Gastrocnemius medialis (tissue), 4 donors: ENCODE data around the gene AFAP1. TPM values are rescaled to one million over a fixed set of nuclear protein-coding genes. Genes with fewer than 3 reads are reported as not detected.

Source experiments
- ATAC-seq, 2 donors: fragments of 150-250 bp; one replicate each; pipeline ENCODE4 v1.9.1; 2016
- DNase-seq, 2 donors: peaks; one replicate each; pipeline ENCODE4 v3.0.0-alpha.2; 2019
- H3K27ac ChIP-seq, 4 donors: fragments of 200-600 bp; sonication (generic); 1 replicate in 1 of 4; 2 replicates in 3 of 4; pipeline ENCODE4 v1.5.1; 2016 to 2018; ENCODE audit warnings: mild to moderate bottlenecking in 2 of 4, moderate library complexity in 1 of 4
- H3K27me3 ChIP-seq, 3 donors: fragments of 200-600 bp; sonication (generic) in 2 of 3; 1 replicate in 1 of 3; 2 replicates in 2 of 3; pipeline versions ENCODE4 v1.5.1 to v1.6.0; 2016 to 2019; ENCODE audit warnings: mild to moderate bottlenecking in 1 of 3, moderate library complexity in 1 of 3
- H3K36me3 ChIP-seq, 2 donors: fragments of 200-600 bp; sonication (generic) in 1 of 2; one replicate each; pipeline ENCODE4 v1.5.1; 2017 to 2018
- H3K4me1 ChIP-seq, 2 donors: fragments of 200-600 bp; sonication (generic) in 1 of 2; one replicate each; pipeline ENCODE4 v1.5.1; 2016 to 2017; ENCODE audit warnings: mild to moderate bottlenecking in 2 of 2
- H3K4me3 ChIP-seq, 4 donors: fragments of 200-600 bp; sonication (generic) in 3 of 4; 1 replicate in 1 of 4; 2 replicates in 3 of 4; pipeline ENCODE4 v1.5.1; 2016 to 2019; ENCODE audit warnings: mild to moderate bottlenecking in 2 of 4
- H3K9me3 ChIP-seq, 3 donors: fragments of 200-600 bp; sonication (generic) in 2 of 3; 1 replicate in 1 of 3; 2 replicates in 2 of 3; pipeline ENCODE4 v1.5.1; 2016 to 2019
- CTCF ChIP-seq, 5 experiments: fragments of 450-650 bp in 3 of 5; fragments of 200-600 bp in 2 of 5; sonication (generic) in 2 of 5; IDR thresholded peaks in 4 of 5; conservative IDR thresholded peaks in 1 of 5; 1 replicate in 4 of 5; 2 replicates in 1 of 5; pipeline ENCODE4 v1.5.1; 2016 to 2019; ENCODE audit warnings: antibody characterized with exemption in 5 of 5, mild to moderate bottlenecking in 3 of 5, moderate library complexity in 3 of 5
- POLR2A ChIP-seq, 2 donors: fragments of 450-650 bp; IDR thresholded peaks; one replicate each; pipeline ENCODE4 v1.6.1; 2017; ENCODE audit warnings: antibody characterized with exemption in 2 of 2, mild to moderate bottlenecking in 2 of 2, moderate library complexity in 2 of 2
- in situ Hi-C, 4 donors: fragments of 200-750 bp; cut with MboI; loops; one replicate each; pipeline versions ENCODE4 v1.15.0 to v1.8.0; 2017; ENCODE audit warnings: low sequenced_read_pairs in 4 of 4
- intact Hi-C: fragments of 100-400 bp; cut with DNase I; formaldehyde crosslinking; loops from one replicate; pipeline ENCODE4 v1.15.1; 2023; ENCODE audit warnings: low total_unique reads
- total RNA-seq, 4 donors: library from RNA; depleted of rRNA; stranded (reverse); fragments of >200 nt; gene quantifications; one replicate each; pipeline versions ENCODE4 v1.1.0 to v1.2.3, GENCODE V29; 2016

AFAP1 gene
- total RNA-seq, 4 donors from 2014 or later: 1.5 to 8.6 (median 3.5) TPM

GRCh38 chr4:7767526-7767925 lies 172.1 kb downstream of the AFAP1 start:
- no peaks in the 10 kb centered on the region for H3K4me1 ChIP-seq

GRCh38 chr4:7766661-7767345 lies 172.9 kb downstream of the AFAP1 start:
- H3K9me3 ChIP-seq: no peaks in the 10 kb centered on the region
- H3K36me3 ChIP-seq: no peaks in the 10 kb centered on the region
- no peaks in the 10 kb centered on the region for H3K27me3 ChIP-seq
- no peaks in the 10 kb centered on the region for H3K4me1 ChIP-seq
- no peak overlapping the region for H3K4me3 ChIP-seq
- intact Hi-C loops: no loop called here
- in situ Hi-C loops: no loop called here
- TF ChIP-seq CTCF (IDR thresholded peaks at IDR 0.05 in 4 of 5, conservative IDR thresholded peaks at IDR 0.05 in 1 of 5) (no peak), POLR2A (IDR thresholded peaks at IDR 0.05) (no peak)
- ATAC-seq (no peak), DNase-seq (no peak)
- no peak overlapping the region for H3K27ac ChIP-seq

More at GRCh38 chr4:7767526-7767925, 172.1 kb downstream of the AFAP1 start:
- intact Hi-C loops: no loop called here
- in situ Hi-C loops: no loop called here
- no peak for DNase-seq
- H3K27me3 ChIP-seq: no peaks in the 10 kb centered on the region
- TF ChIP-seq CTCF (IDR thresholded peaks at IDR 0.05 in 4 of 5, conservative IDR thresholded peaks at IDR 0.05 in 1 of 5): no peak
- no peak for TF ChIP-seq POLR2A (IDR thresholded peaks at IDR 0.05)
- H3K27ac ChIP-seq: no peak overlapping the region
- H3K4me3 ChIP-seq: no peak overlapping the region
- no peaks in the 10 kb centered on the region for H3K9me3 ChIP-seq
- no peak for ATAC-seq
- H3K36me3 ChIP-seq: no peaks in the 10 kb centered on the region

- Histone ChIP-seq H3K9me3 (no peaks in the 10 kb centered on the region), H3K36me3 (no peaks in the 10 kb centered on the region), H3K4me1 (no peaks in the 10 kb centered on the region), H3K4me3 (no peak overlapping the region), H3K27ac (no peak overlapping the region), H3K27me3 (no peaks in the 10 kb centered on the region)
- no peak for TF ChIP-seq POLR2A (IDR thresholded peaks at IDR 0.05)
- no peak for TF ChIP-seq CTCF (IDR thresholded peaks at IDR 0.05 in 4 of 5, conservative IDR thresholded peaks at IDR 0.05 in 1 of 5)
- in situ Hi-C loops: no loop called here
- ATAC-seq: no peak
- DNase-seq: no peak
- intact Hi-C loops: no loop called here
Measured at GRCh38 chr4:7766086-7766485, 173.6 kb downstream of the AFAP1 start.

- H3K27me3 ChIP-seq: no peaks in the 10 kb centered on the region
- in situ Hi-C loops (no loop called here), intact Hi-C loops (no loop called here)
- H3K4me1 ChIP-seq: no peaks in the 10 kb centered on the region
- no peak overlapping the region for H3K27ac ChIP-seq
- TF ChIP-seq CTCF (IDR thresholded peaks at IDR 0.05 in 4 of 5, conservative IDR thresholded peaks at IDR 0.05 in 1 of 5) (no peak), POLR2A (IDR thresholded peaks at IDR 0.05) (no peak)
- no peak for ATAC-seq
- DNase-seq: no peak
- H3K36me3 ChIP-seq: no peaks in the 10 kb centered on the region
- H3K9me3 ChIP-seq: no peaks in the 10 kb centered on the region
- no peak overlapping the region for H3K4me3 ChIP-seq
Measured at GRCh38 chr4:7765666-7766065, 174.0 kb downstream of the AFAP1 start.

GRCh38 chr4:7764466-7764865 lies 175.2 kb downstream of the AFAP1 start:
- no peaks in the 10 kb centered on the region for H3K36me3 ChIP-seq

More at GRCh38 chr4:7764466-7764865, 175.2 kb downstream of the AFAP1 start:
- no peak overlapping the region for H3K27ac ChIP-seq
- no peak for TF ChIP-seq POLR2A (IDR thresholded peaks at IDR 0.05)
- TF ChIP-seq CTCF (IDR thresholded peaks at IDR 0.05 in 4 of 5, conservative IDR thresholded peaks at IDR 0.05 in 1 of 5): no peak
- no peaks in the 10 kb centered on the region for H3K27me3 ChIP-seq
- in situ Hi-C loops: no loop called here
- H3K9me3 ChIP-seq: no peaks in the 10 kb centered on the region
- H3K4me1 ChIP-seq: no peaks in the 10 kb centered on the region
- intact Hi-C loops: no loop called here
- DNase-seq (no peak), ATAC-seq (no peak)
- H3K4me3 ChIP-seq: no peak overlapping the region
